ENCODE results near the gene KCNIP4. TPM values are rescaled to one million over a fixed set of nuclear protein-coding genes. Genes with fewer than 3 reads are reported as not detected.

Gene KCNIP4
- total RNA-seq, 1 donor from 2014 or later = 0.53 TPM

DNA sequence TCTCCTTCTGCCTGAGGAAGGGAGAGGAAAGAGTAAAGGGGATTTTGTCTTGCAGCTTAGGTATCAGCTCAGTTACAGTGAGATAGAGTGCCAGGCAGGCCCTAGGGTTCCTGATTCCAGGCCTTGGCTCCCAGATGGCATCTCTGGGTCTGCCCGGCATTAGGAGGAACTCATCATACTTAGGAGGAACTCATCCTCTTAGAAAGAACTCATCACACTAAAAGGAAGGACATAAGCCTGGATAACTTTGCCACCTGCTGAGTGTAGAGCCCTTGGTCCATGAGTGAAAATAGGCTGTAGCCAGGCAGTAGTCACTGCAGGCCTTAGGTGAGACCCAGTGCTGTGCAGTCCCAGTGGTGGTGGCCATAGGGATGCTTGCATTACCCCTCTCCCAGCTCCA, 881.2 kb downstream of the KCNIP4 start:
- Histone ChIP-seq H3K4me3 (ENCODE audit: low read depth, low read length) (no peak overlapping the region), H3K27me3 (ENCODE audit: control insufficient read depth, insufficient read depth, low read length) (no peaks in the 10 kb centered on the region), H3K36me3 (ENCODE audit: control insufficient read depth, insufficient read depth, low read length) (no peaks in the 10 kb centered on the region)
- no peak for FAIRE-seq
- TF ChIP-seq, protein P1, sequence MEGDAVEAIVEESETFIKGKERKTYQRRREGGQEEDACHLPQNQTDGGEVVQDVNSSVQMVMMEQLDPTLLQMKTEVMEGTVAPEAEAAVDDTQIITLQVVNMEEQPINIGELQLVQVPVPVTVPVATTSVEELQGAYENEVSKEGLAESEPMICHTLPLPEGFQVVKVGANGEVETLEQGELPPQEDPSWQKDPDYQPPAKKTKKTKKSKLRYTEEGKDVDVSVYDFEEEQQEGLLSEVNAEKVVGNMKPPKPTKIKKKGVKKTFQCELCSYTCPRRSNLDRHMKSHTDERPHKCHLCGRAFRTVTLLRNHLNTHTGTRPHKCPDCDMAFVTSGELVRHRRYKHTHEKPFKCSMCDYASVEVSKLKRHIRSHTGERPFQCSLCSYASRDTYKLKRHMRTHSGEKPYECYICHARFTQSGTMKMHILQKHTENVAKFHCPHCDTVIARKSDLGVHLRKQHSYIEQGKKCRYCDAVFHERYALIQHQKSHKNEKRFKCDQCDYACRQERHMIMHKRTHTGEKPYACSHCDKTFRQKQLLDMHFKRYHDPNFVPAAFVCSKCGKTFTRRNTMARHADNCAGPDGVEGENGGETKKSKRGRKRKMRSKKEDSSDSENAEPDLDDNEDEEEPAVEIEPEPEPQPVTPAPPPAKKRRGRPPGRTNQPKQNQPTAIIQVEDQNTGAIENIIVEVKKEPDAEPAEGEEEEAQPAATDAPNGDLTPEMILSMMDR (IDR thresholded peaks at IDR 0.05; ENCODE audit: insufficient read depth, low read length, severe bottlenecking) = no peak
- DNase-seq (ENCODE audit: low read depth) = no peak

DNA sequence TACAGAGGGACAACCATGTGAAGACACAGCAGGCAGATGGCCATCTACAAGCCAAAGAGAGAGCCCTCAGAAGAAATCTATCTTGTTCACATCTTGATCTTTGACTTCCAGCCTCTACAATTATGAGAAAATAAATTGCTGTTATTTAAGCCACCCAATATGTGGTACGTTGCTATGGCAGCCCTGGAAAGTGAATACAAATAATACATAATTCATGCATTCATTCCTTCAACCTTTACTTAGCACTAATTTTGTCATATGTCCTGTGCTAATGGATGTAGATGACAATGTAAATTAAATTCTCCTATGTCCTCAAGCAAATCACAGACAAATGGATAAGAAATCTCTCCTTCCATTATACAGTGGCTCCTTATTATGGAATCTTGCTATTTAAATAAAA, 886.7 kb downstream of the KCNIP4 start:
- Histone ChIP-seq H3K27me3 (ENCODE audit: control insufficient read depth, insufficient read depth, low read length) (no peaks in the 10 kb centered on the region), H3K36me3 (ENCODE audit: control insufficient read depth, insufficient read depth, low read length) (no peaks in the 10 kb centered on the region), H3K4me3 (ENCODE audit: low read depth, low read length) (no peak overlapping the region)
- no peak for FAIRE-seq
- DNase-seq (ENCODE audit: low read depth) = no peak
- TF ChIP-seq, protein P1 (IDR thresholded peaks at IDR 0.05; ENCODE audit: insufficient read depth, low read length, severe bottlenecking) = no peak

DNA sequence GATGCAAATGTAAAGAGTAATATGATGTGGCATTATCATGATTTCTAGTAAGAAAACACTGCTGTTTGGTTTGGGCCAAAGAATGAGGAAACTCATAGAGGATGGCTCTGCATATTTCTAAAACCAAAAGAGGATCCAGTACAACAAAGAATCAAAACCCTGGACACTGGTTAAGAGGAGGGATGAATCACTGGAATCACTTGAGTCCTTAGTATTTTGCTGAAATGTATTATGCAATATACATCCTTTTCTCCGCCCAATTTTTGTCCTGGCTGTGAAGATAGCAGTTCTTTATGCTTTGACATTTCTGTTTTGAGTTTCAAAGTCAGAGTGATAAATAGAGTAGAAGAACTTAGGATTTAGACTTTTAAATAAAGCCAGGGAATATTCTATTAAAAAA, 902.4 kb downstream of the KCNIP4 start:
- DNase-seq (ENCODE audit: low read depth) (peak; percentile 27), FAIRE-seq (no peak)
- no peaks in the 10 kb centered on the region for H3K36me3 ChIP-seq (ENCODE audit: control insufficient read depth, insufficient read depth, low read length)
- TF ChIP-seq, protein P1 (IDR thresholded peaks at IDR 0.05; ENCODE audit: insufficient read depth, low read length, severe bottlenecking) = no peak
- no peak overlapping the region for H3K4me3 ChIP-seq (ENCODE audit: low read depth, low read length)
- no peaks in the 10 kb centered on the region for H3K27me3 ChIP-seq (ENCODE audit: control insufficient read depth, insufficient read depth, low read length)

DNA sequence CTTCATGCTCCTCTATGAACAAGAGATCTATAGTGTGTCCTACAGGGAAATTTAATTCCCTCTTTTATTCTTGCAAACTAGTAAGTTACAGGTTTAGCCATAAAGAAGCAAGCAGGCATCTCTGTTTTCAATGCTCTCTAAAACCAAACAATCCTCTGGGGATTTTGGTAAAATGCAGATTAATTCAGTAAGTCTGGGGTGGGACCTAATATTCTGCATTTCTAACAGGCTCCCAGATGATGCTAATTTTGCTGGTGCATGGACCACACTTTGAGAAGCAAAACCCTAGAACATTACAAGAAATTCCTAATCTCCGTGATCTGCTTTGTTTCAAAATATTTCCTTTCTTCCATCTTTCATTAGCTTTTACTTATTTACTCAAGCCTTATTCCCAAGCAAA, 903.5 kb downstream of the KCNIP4 start:
- no peak overlapping the region for H3K4me3 ChIP-seq (ENCODE audit: low read depth, low read length)
- DNase-seq (ENCODE audit: low read depth) (no peak), FAIRE-seq (no peak)
- H3K27me3 ChIP-seq (ENCODE audit: control insufficient read depth, insufficient read depth, low read length) = no peaks in the 10 kb centered on the region
- no peaks in the 10 kb centered on the region for H3K36me3 ChIP-seq (ENCODE audit: control insufficient read depth, insufficient read depth, low read length)
- TF ChIP-seq, protein P1 (IDR thresholded peaks at IDR 0.05; ENCODE audit: insufficient read depth, low read length, severe bottlenecking) = no peak

DNA sequence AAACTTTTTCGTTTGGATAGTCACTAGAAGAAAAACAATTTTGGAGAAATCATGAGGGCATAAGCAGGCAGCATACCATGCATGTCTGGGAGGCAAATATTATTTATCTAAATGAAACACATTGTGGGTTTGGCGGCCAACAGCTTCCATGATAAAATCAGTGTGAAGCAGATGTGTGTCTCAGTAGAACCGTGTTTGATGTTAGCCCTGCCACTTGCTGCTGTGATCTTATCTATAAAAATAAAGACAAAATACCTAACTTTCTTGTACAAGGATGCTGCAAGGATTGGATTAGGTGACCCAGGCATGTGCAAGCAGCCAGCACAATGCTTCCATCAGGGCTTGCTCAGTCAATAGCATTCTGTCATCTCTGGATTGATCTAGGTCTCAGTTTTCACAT, 906.9 kb downstream of the KCNIP4 start:
- TF ChIP-seq, protein P1 (IDR thresholded peaks at IDR 0.05; ENCODE audit: insufficient read depth, low read length, severe bottlenecking) = no peak
- Histone ChIP-seq H3K36me3 (ENCODE audit: control insufficient read depth, insufficient read depth, low read length) (no peaks in the 10 kb centered on the region), H3K4me3 (ENCODE audit: low read depth, low read length) (no peak overlapping the region), H3K27me3 (ENCODE audit: control insufficient read depth, insufficient read depth, low read length) (no peaks in the 10 kb centered on the region)
- no peak for DNase-seq (ENCODE audit: low read depth)
- no peak for FAIRE-seq

DNA sequence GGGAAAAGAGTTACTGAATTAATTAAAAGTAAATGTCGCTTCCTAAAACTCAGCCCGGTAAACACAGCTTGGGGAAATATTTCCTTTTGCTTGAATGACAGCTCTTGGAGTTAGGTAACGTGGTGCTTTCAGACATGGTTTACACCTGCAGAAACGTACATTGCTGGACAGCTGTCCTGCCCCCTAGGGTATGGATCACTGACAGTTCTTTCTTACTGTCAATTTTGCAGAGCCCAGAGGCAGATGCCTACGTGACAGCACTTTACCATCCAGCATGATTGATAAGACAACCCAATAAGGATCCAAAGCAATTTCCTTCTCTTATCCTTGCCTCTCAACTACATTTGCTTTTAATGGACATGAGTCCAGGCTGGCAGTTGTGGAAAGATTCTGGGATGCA, 913.8 kb downstream of the KCNIP4 start:
- no peaks in the 10 kb centered on the region for H3K27me3 ChIP-seq (ENCODE audit: control insufficient read depth, insufficient read depth, low read length)
- TF ChIP-seq, protein P1 (IDR thresholded peaks at IDR 0.05; ENCODE audit: insufficient read depth, low read length, severe bottlenecking) = no peak
- FAIRE-seq = no peak

More for the DNA sequence above, 913.8 kb downstream of the KCNIP4 start:
- no peaks in the 10 kb centered on the region for H3K36me3 ChIP-seq (ENCODE audit: control insufficient read depth, insufficient read depth, low read length)
- no peak for DNase-seq (ENCODE audit: low read depth)
- H3K4me3 ChIP-seq (ENCODE audit: low read depth, low read length) = no peak overlapping the region

All from bronchial epithelial cell (primary cell).